ENCODE data around the gene ANKS1B.
"Not testable (repeated sequence)": the region's sequence is repeated elsewhere in the genome, so short reads cannot be mapped to it uniquely, and the experiment has no call there.

ANKS1B gene

DNA sequence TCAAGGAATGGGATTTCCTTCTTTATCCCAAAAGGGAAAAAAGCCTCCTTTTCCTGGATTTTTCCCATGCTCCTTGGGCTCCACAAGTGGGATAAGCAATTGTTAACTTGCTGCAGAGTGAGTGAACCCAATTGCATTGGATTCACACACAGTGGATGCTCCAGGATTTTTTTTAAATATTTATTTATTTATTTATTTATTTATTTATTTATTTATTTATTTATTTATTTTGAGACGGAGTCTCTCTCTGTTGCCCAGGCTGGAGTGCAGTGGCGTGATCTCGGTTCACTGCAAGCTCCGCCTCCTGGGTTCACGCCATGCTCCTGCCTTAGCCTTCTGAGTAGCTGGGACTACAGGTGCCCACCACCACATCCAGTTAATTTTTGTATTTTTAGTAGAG is 1027.6 kb downstream of the ANKS1B start:
- H3K27ac Mint-ChIP-seq, H3K4me1 Mint-ChIP-seq, H3K4me3 Mint-ChIP-seq, H3K36me3 Mint-ChIP-seq, H3K27me3 Mint-ChIP-seq: not testable (repeated sequence)
- H3K9me3 Mint-ChIP-seq, result peaks cover 16% of the 10 kb centered on the region

DNA sequence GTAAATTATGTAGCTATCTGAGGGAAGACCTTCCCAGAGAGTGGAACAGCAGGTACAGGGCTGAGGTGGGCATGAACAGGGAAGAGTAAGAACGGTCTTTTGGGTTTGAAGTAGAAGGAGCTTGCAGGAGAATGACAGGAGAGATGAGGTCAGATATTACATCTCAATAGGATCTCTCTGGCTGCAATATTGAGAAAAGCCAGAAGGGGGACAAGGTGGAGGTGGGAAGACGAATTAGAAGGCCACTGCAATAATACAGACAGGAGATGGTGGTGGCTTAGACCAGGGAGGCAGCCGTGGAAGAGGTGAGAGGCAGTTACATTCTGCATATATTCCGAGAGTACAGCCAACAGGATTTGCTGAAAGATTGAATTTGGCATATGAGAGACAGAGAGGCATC is 1029.5 kb downstream of the ANKS1B start:
- Mint-ChIP-seq H3K27ac (no peak overlapping the region), H3K4me3 (no peak overlapping the region), H3K27me3 (peaks cover 8% of the 10 kb centered on the region), H3K9me3 (peaks cover 10% of the 10 kb centered on the region), H3K36me3 (peaks cover 4% of the 10 kb centered on the region), H3K4me1 (no peaks in the 10 kb centered on the region)

DNA sequence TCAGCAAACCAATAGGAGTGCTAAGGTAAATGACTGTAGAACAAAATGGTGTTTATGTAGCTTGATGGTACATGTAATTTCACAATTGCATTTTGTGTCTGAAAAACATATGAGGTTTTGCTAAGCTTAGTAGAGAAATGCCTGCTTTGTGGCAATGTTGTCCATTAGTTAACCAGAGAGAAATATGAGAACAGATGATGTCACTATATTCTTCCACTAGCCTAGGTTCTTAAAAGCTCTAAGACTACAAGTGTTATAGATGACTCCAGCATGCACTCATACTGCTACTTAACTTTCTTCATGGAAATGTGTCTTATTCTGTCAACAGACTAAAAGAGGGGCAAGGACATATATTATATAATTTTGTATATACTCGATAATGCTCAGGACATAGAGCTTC is 1030.2 kb downstream of the ANKS1B start:
- H3K9me3 Mint-ChIP-seq, result peaks cover 5% of the 10 kb centered on the region
- no peak overlapping the region for H3K4me3 Mint-ChIP-seq
- peaks cover 4% of the 10 kb centered on the region for H3K36me3 Mint-ChIP-seq
- H3K4me1 Mint-ChIP-seq, result no peaks in the 10 kb centered on the region
- peaks cover 8% of the 10 kb centered on the region for H3K27me3 Mint-ChIP-seq
- no peak overlapping the region for H3K27ac Mint-ChIP-seq

DNA sequence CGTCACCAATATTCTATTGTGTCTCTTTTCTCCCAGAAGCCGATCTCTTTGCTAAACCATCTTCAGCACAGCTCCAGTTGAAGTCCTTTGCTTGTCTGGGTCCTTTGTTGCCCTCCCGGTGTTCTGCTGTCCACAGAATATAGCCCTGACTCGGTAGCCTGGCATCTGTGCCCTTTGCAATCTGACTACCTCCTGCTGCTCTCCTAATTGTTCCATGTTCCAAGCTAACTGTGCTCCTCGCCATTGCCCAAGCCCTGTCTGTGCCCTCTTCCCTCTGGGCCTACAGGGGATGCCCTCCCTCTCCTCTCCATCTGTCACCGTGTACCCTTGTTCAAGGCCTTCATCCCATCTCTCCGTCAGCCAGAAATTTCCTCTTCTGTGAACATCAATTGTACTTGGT is 1033.3 kb downstream of the ANKS1B start:
- Mint-ChIP-seq H3K4me3 (no peak overlapping the region), H3K36me3 (peaks cover 4% of the 10 kb centered on the region), H3K27me3 (peaks cover 7% of the 10 kb centered on the region), H3K4me1 (no peaks in the 10 kb centered on the region), H3K27ac (no peak overlapping the region), H3K9me3 (peaks cover 5% of the 10 kb centered on the region)

DNA sequence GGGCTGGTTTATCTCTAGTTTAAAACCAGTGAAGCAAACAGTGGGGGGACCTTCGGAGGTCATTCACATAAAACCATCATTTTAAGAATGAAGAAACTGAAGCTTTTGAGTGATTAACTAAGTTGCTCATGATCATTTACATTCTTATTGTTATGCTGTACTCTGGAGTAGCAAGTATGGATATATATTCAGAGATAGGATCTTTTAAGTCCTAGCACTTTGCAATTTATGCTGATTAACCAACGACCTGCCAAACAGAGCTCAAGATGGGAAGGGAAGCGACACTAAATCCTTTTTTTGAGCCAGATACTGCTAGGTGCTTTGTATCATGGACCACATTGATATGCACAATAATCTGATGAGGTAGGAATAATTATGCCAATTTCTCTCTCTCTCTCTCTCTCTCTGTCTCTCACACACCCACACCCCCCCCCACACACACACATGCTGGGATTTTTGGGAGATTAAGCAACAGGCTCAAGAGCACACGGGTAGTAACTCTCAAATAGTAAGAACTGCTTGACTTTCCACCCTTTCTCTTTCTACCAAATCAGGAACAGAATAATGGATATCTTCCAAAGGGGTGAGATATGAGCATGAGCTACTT is 1036.3 kb downstream of the ANKS1B start:
- H3K9me3 Mint-ChIP-seq, result peaks cover 1% of the 10 kb centered on the region
- H3K4me3 Mint-ChIP-seq, result no peak overlapping the region
- no peak overlapping the region for H3K27ac Mint-ChIP-seq
- H3K4me1 Mint-ChIP-seq, result no peaks in the 10 kb centered on the region
- peaks cover 3% of the 10 kb centered on the region for H3K36me3 Mint-ChIP-seq
- peaks cover 2% of the 10 kb centered on the region for H3K27me3 Mint-ChIP-seq

DNA sequence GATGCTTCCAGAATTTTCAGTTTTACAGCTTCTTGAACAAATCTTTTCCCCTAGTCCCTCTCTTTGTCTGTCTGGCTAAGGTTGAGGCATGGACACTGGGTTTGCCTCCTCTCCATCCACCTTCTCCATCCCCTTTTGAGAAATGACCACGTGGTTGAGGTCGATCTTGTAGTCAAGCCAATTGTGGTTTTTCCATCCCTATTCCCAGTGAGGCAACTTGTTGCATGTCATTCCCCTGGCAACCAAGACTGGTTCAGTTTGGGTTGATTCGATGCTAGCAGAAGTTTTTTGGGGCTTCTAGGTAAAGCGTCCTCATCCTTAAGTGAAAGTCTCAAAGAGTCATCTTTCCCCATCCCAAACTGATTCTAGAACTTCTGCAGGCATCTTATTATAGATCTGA is 1038.9 kb downstream of the ANKS1B start:
- Mint-ChIP-seq H3K9me3 (no peaks in the 10 kb centered on the region), H3K4me1 (no peaks in the 10 kb centered on the region), H3K27ac (no peak overlapping the region), H3K36me3 (no peaks in the 10 kb centered on the region), H3K4me3 (no peak overlapping the region), H3K27me3 (peaks cover 1% of the 10 kb centered on the region)

DNA sequence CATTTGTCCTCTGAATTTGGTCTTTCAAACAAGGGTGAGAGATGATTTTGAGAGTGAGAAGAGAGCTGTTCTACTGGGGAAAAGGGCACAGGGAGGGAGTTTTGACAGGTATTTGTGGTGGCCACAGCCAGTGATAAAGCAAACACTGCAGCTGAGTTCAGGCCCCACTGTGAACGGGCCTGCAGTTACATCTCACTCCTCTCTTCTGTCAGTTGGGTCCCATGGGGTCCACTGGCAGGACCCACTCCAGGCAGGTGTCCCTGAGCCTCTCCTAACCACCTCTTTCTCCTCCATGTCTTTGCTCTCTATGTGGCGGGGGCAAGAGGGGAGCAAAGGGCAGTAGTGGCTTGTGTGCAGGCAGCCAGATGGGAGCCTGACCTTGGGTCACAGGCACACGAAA is 1044.8 kb downstream of the ANKS1B start:
- H3K9me3 Mint-ChIP-seq, result no peaks in the 10 kb centered on the region
- H3K4me1 Mint-ChIP-seq, result no peaks in the 10 kb centered on the region
- no peak overlapping the region for H3K4me3 Mint-ChIP-seq
- no peak overlapping the region for H3K27ac Mint-ChIP-seq
- H3K36me3 Mint-ChIP-seq, result no peaks in the 10 kb centered on the region
- peaks cover 13% of the 10 kb centered on the region for H3K27me3 Mint-ChIP-seq

DNA sequence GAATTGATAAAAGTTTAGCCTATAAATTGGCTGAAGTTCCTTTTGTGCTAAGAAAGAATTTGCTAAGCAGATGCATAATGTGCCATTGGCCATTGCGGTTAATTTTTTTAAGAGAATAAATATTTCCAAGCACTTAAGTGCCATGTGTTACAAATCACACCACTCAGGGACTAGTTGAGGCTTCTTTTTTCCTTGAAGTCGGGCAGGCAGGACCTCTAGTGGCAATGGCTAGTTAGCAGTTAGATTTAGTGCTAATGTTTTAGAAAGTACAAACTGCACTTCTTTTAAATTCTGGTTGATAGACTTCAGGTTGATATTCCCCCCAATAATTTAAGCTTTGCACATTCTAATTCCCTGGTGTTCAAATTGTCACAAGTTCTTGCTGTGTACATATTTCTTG is 1045.4 kb downstream of the ANKS1B start:
- Mint-ChIP-seq H3K27me3 (peaks cover 13% of the 10 kb centered on the region), H3K27ac (no peak overlapping the region), H3K4me1 (no peaks in the 10 kb centered on the region), H3K36me3 (no peaks in the 10 kb centered on the region), H3K4me3 (no peak overlapping the region), H3K9me3 (no peaks in the 10 kb centered on the region)

DNA sequence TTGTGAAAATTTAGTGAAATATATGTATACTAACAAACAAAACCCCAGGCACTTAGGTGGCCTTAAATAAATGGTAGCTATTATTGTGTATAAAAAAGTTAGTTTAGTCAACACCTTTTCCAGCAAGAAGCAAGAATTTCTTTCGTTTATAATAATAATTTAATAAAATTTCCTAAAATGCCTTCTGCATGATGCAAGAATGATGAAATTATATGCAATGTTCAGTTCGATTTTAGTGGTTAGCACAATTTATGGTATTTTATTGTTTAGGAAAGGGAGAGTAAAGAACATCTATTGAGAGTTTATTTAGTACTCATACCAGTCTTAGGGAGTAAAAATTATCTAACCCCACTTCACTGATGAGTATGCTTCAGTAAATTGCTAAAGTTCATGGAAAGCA is 1048.9 kb downstream of the ANKS1B start:
- Mint-ChIP-seq H3K9me3 (no peaks in the 10 kb centered on the region), H3K4me3 (no peak overlapping the region), H3K27me3 (peaks cover 12% of the 10 kb centered on the region), H3K27ac (no peak overlapping the region), H3K4me1 (no peaks in the 10 kb centered on the region), H3K36me3 (no peaks in the 10 kb centered on the region)

DNA sequence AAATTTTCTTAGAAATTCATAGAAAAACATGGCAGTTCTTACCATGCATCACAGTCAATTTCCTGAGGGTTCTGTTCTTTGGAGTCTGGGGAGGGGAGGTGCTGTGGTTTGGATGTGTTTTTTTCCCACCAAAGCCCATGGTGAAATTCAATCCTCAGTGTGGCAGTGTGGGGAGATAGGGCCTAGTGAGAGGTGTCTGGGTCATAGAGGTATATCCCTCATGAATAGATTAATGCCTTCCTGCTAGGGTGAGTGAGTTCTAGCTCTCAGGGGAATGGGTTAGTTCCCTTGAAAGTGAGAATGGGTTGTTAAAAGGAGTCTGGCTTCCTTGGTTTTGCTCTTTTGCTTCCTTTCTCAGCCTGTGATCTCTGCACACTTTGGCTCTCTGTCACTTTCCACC is 1061.9 kb downstream of the ANKS1B start:
- Mint-ChIP-seq H3K4me3 (no peak overlapping the region), H3K9me3 (no peaks in the 10 kb centered on the region), H3K27me3 (peaks cover 8% of the 10 kb centered on the region), H3K27ac (no peak overlapping the region), H3K36me3 (no peaks in the 10 kb centered on the region), H3K4me1 (no peaks in the 10 kb centered on the region)

DNA sequence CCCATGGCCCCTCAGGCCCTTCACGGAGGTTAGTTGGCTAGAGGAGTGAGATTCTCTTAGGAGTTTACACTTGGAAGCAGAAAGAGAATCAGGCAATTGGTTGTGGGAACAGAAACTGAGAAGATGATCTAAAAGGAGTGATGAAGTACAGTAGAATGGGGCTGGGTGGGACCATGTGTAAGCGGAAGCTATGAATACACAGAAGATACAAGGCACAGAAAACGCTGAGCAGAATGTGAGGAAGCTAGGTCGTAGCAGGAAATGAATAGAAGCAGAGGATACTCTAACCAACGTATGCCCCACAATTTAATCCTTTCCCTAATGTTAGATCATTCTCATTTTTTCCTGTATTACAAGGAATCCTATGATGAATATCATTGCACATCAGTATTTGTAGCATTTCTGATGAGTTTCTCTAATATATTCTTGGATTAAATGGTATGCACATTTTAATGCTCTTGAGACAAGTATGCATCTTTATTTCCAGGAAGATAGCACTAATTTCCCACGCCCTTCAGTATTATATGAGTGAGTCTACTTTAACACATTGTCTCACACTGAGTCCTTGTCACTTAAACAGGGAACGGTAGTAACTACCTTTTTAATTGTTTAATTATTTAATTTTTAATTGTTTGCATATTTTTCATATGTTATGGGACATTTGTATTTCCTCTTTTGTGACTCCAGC is 1066.4 kb downstream of the ANKS1B start:
- no peaks in the 10 kb centered on the region for H3K9me3 Mint-ChIP-seq

DNA sequence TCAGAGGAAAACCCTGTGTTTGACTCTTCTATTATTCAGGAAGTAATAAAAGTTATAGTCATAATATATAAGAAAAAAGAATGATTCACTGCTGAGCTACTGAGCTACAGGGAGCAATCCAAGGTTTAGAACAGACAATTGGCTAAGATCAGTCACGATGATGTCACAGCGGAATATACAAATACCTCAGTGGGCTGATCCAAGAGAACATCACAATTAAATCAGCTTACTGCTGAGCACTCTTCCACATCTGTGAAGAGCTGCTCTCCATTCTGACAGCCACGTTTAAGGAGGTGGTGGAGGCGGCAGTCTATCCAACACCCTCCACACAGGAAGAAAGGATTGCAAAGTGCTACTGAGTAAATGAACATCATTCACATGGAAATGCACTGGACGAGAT is 1068.6 kb downstream of the ANKS1B start:
- H3K36me3 Mint-ChIP-seq, result no peaks in the 10 kb centered on the region
- peaks cover 2% of the 10 kb centered on the region for H3K27me3 Mint-ChIP-seq
- no peak overlapping the region for H3K4me3 Mint-ChIP-seq
- no peak overlapping the region for H3K27ac Mint-ChIP-seq
- no peaks in the 10 kb centered on the region for H3K4me1 Mint-ChIP-seq
- no peaks in the 10 kb centered on the region for H3K9me3 Mint-ChIP-seq

More for the DNA sequence above, 1066.4 kb downstream of the ANKS1B start:
- Mint-ChIP-seq H3K27ac (no peak overlapping the region), H3K36me3 (no peaks in the 10 kb centered on the region), H3K4me1 (no peaks in the 10 kb centered on the region), H3K4me3 (no peak overlapping the region), H3K27me3 (peaks cover 2% of the 10 kb centered on the region)

DNA sequence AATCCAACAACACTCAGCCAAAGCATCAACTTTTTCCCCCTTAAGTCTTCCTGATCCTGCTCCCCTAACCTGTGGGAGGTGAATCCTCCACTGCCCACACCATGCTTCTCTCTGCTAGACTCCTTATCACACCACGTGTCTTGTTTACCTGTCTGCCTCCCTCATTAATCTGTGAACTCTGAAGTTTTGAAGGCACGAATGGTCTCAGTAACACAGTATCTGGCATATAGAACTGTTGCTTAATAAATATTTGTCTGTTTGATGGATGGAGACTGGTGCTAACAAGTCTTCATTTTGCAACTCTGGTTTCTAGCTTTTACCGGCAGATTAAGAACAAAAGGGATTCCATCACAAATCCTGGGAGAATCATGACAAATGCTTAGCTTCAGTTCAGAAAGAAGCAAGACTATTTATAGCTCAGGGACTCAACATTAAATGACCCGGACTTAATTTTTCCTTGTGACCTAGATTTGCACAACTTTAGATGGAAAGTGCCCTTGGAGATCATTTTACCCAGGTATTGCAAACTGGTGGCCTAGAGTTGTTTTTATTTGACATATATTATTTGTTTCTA is 1072.2 kb downstream of the ANKS1B start:
- Mint-ChIP-seq H3K4me3 (no peak overlapping the region), H3K4me1 (no peaks in the 10 kb centered on the region), H3K27ac (no peak overlapping the region), H3K9me3 (no peaks in the 10 kb centered on the region), H3K36me3 (no peaks in the 10 kb centered on the region), H3K27me3 (no peaks in the 10 kb centered on the region)

DNA sequence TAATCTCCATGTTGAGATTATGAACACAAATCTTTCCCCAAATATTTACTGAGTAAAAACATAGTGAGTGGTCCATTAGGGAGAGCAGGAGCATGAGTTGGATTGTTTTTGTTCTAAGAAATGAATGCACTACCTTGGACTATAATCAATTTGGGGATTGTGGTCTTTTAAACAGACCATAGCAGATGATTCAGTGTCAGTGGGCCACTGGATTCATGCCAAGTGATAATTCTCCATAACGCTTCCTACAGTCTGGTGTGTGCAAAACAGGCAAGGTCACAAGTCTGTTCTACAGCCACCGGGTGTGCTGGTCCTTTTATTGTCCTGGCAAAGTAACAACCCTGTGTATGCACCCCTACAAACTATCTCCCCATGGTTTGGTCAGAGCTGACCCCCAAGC is 1073.3 kb downstream of the ANKS1B start:
- H3K27me3 Mint-ChIP-seq, result no peaks in the 10 kb centered on the region
- no peaks in the 10 kb centered on the region for H3K4me1 Mint-ChIP-seq
- no peaks in the 10 kb centered on the region for H3K9me3 Mint-ChIP-seq
- no peak overlapping the region for H3K27ac Mint-ChIP-seq
- H3K4me3 Mint-ChIP-seq, result no peak overlapping the region
- H3K36me3 Mint-ChIP-seq, result no peaks in the 10 kb centered on the region

DNA sequence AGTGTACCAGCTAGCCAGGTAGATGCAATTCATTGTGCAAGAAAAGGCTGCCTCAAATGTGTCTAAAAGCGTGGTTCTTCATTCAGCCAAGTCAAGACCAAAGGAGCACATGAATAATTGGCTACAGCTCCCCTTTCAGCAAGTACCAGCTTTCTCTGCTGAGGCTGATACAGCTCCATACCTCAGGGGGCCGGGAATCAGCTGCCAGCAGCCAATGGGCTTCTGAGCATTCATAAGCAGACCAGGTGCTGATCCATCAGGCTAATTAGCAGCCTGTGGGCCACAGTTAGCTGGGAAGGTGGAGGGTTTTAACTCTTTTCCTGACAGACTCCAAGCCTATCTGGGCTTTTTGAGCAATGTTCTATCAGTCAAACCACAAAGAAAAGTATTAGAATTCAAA is 1075.0 kb downstream of the ANKS1B start:
- no peaks in the 10 kb centered on the region for H3K27me3 Mint-ChIP-seq
- no peak overlapping the region for H3K4me3 Mint-ChIP-seq
- no peaks in the 10 kb centered on the region for H3K9me3 Mint-ChIP-seq
- H3K27ac Mint-ChIP-seq, result no peak overlapping the region
- no peaks in the 10 kb centered on the region for H3K36me3 Mint-ChIP-seq
- H3K4me1 Mint-ChIP-seq, result no peaks in the 10 kb centered on the region

DNA sequence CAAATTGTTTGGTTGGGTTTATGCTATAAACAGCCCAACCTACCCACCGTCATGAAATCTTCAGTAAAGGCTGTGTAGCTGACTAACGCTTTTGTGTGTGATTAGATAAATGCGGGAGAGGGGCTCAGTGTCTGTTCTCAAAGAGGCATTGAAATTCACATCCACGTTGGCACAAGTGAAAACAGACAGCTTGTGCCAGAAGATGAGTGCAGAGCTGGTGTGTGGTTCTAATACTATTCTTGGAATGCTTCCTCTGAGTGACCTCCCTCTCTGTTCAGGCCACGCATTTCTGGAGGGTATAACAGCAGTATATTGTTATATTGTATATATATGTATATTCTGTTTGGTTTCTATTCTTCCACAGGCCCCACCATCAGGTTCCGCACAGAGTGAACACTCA is 1075.9 kb downstream of the ANKS1B start:
- no peaks in the 10 kb centered on the region for H3K4me1 Mint-ChIP-seq
- no peaks in the 10 kb centered on the region for H3K9me3 Mint-ChIP-seq

More for the DNA sequence above, 1075.9 kb downstream of the ANKS1B start:
- H3K27me3 Mint-ChIP-seq, result no peaks in the 10 kb centered on the region
- no peak overlapping the region for H3K4me3 Mint-ChIP-seq
- no peaks in the 10 kb centered on the region for H3K36me3 Mint-ChIP-seq
- no peak overlapping the region for H3K27ac Mint-ChIP-seq

All from activated naive CD4-positive, alpha-beta T cell treated with anti-CD3 and anti-CD28 coated beads, Interleukin-2, amount 50 U/mL, for 24 hours (primary cell).